ENCODE measurements around the gene HYCC1.
"Not testable (repeated sequence)": the region's sequence is repeated elsewhere in the genome, so short reads cannot be mapped to it uniquely, and the experiment has no call there.

The HYCC1 gene

GRCh38 chr7:23013715-23014649, at the start of gene HYCC1:
Gene HYCC1 (minus strand): TSS chr7:23014130. CDS start chr7:22991111, 23,019 bp downstream.
- DNase-seq, result peak; percentile 94

- no peak for DNase-seq
Observed at GRCh38 chr7:23062452-23062851, 48.5 kb upstream of the HYCC1 start.

GRCh38 chr7:23061327-23061726, 47.4 kb upstream of the HYCC1 start:
- no peak for DNase-seq

GRCh38 chr7:23058408-23059096, 44.6 kb upstream of the HYCC1 start:
- DNase-seq, result no peak

- DNase-seq, result no peak
Observed at GRCh38 chr7:23055582-23056178, 41.8 kb upstream of the HYCC1 start.

- not testable (repeated sequence) for DNase-seq
Observed at GRCh38 chr7:23051124-23051485, 37.2 kb upstream of the HYCC1 start.

GRCh38 chr7:23046336-23046735, 32.4 kb upstream of the HYCC1 start:
- DNase-seq, result not testable (repeated sequence)

GRCh38 chr7:23045086-23045485, 31.2 kb upstream of the HYCC1 start:
- not testable (repeated sequence) for DNase-seq

- DNase-seq, result no peak
Observed at GRCh38 chr7:23044581-23044980, 30.7 kb upstream of the HYCC1 start.

GRCh38 chr7:23043441-23043840, 29.5 kb upstream of the HYCC1 start:
- no peak for DNase-seq

GRCh38 chr7:23039674-23040073, 25.7 kb upstream of the HYCC1 start:
- not testable (repeated sequence) for DNase-seq

- not testable (repeated sequence) for DNase-seq
Observed at GRCh38 chr7:23035542-23036371, 21.8 kb upstream of the HYCC1 start.

- no peak for DNase-seq
Observed at GRCh38 chr7:23027261-23027660, 13.3 kb upstream of the HYCC1 start.

GRCh38 chr7:23026164-23026563, 12.2 kb upstream of the HYCC1 start:
- no peak for DNase-seq

GRCh38 chr7:23024454-23024853, 10.5 kb upstream of the HYCC1 start:
- DNase-seq, result no peak

GRCh38 chr7:23022851-23023250, 8.9 kb upstream of the HYCC1 start:
- no peak for DNase-seq

GRCh38 chr7:23022258-23022769, 8.4 kb upstream of the HYCC1 start:
- no peak for DNase-seq

- no peak for DNase-seq
Observed at GRCh38 chr7:23021596-23021995, 7.7 kb upstream of the HYCC1 start.

GRCh38 chr7:23020742-23021401, 6.9 kb upstream of the HYCC1 start:
- no peak for DNase-seq

GRCh38 chr7:23018750-23019149, 4.8 kb upstream of the HYCC1 start:
- no peak for DNase-seq

GRCh38 chr7:23017309-23017708, 3.4 kb upstream of the HYCC1 start:
- DNase-seq, result no peak
